IMR-90 (cell line): ENCODE results near the gene NDUFV2. TPM values are rescaled to one million over a fixed set of nuclear protein-coding genes. Genes with fewer than 3 reads are reported as not detected.
A peak's percentile ranks its signal among the peaks of the same experiment; 100 is the strongest.

ENCODE experiments used
- ATAC-seq: fragments of 200-7000 bp; cut with Tn5 transposase; 2 replicates; pipeline ENCODE4 v1.9.1; 2020; ENCODE audit warnings: low read depth, mild to moderate bottlenecking, moderate library complexity
- BruUV-seq: library from RNA; stranded (reverse); fragments of 400-500 nt; replicated peaks from 2 replicates; lab custom pipeline; 2021; lab: Mats Ljungman, UMichigan
- CTCF ChIA-PET: fragments of 300-600 bp; formaldehyde crosslinking; extraction: SDS; loops from one replicate; lab custom pipeline; 2021; ENCODE audit warnings: antibody characterized with exemption; lab: Yijun Ruan, JAX
- POLR2A ChIA-PET: fragments of 300-600 bp; sonication (Branson Sonifier 250); formaldehyde crosslinking; loops from one replicate; lab custom pipeline; 2022; ENCODE audit warnings: antibody characterized with exemption; ENCODE audit not compliant: unreplicated experiment; lab: Charles Lee
- DNase-seq: peaks from one replicate; pipeline ENCODE4 v3.0.0; 2013
- H2AFZ ChIP-seq: replicated peaks from 2 replicates; pipeline ENCODE3; 2013; ENCODE audit warnings: low read length, mild to moderate bottlenecking; ENCODE audit not compliant: poor library complexity
- H2AK5ac ChIP-seq: 2 replicates; pipeline ENCODE4 v1.6.1; 2013; ENCODE audit warnings: low read depth, low read length, inconsistent platforms
- H2AK9ac ChIP-seq: replicated peaks from 2 replicates; pipeline ENCODE3; 2013; ENCODE audit warnings: mild to moderate bottlenecking, low read depth, low read length, moderate library complexity; ENCODE audit not compliant: poor library complexity
- H2BK120ac ChIP-seq: 2 replicates; pipeline ENCODE4 v1.6.1; 2013; ENCODE audit warnings: low read depth, low read length, inconsistent platforms
- H2BK15ac ChIP-seq: 3 replicates; pipeline ENCODE4 v1.6.1; 2013; ENCODE audit warnings: low read depth, low read length, inconsistent platforms
- H2BK20ac ChIP-seq: 2 replicates; pipeline ENCODE4 v1.6.1; 2013; ENCODE audit warnings: low read depth, mild to moderate bottlenecking, inconsistent platforms, low read length, moderate library complexity
- H2BK5ac ChIP-seq: 2 replicates; pipeline ENCODE4 v1.6.1; 2013; ENCODE audit warnings: mild to moderate bottlenecking, low read depth, low read length, inconsistent platforms; ENCODE audit not compliant: poor library complexity, severe bottlenecking
- H3K14ac ChIP-seq: replicated peaks from 2 replicates; pipeline ENCODE4 v1.6.1; 2013; ENCODE audit warnings: low read depth, low read length, inconsistent platforms
- H3K18ac ChIP-seq: 2 replicates; pipeline ENCODE4 v1.6.1; 2013; ENCODE audit warnings: low read depth, low read length, control low read depth
- H3K23ac ChIP-seq: 2 replicates; pipeline ENCODE4 v1.6.1; 2013; ENCODE audit warnings: low read depth, low read length, inconsistent platforms
- H3K27ac ChIP-seq: 2 replicates; pipeline ENCODE4 v1.5.1; 2013; ENCODE audit warnings: mild to moderate bottlenecking, control low read depth, low read length; ENCODE audit not compliant: insufficient read depth
- H3K27me3 ChIP-seq: 2 replicates; pipeline ENCODE4 v1.6.1; 2013; ENCODE audit warnings: low read length; ENCODE audit not compliant: control insufficient read depth, insufficient read depth
- H3K36me3 ChIP-seq: 2 replicates; pipeline ENCODE4 v1.6.1; 2013; ENCODE audit warnings: low read length, mixed read lengths; ENCODE audit not compliant: control insufficient read depth, insufficient read depth
- H3K4ac ChIP-seq: 2 replicates; pipeline ENCODE4 v1.6.1; 2013; ENCODE audit warnings: low read depth, low read length, inconsistent platforms
- H3K4me1 ChIP-seq: 2 replicates; pipeline ENCODE4 v1.6.1; 2013; ENCODE audit warnings: low read length, mixed read lengths; ENCODE audit not compliant: control insufficient read depth, insufficient read depth
- H3K4me2 ChIP-seq: 2 replicates; pipeline ENCODE4 v1.6.1; 2013; ENCODE audit warnings: low read depth, mild to moderate bottlenecking, control low read depth, low read length, moderate library complexity
- H3K4me3 ChIP-seq: 2 replicates; pipeline ENCODE4 v1.5.1; 2013; ENCODE audit warnings: low read depth, mild to moderate bottlenecking, control low read depth, low read length, moderate library complexity; ENCODE audit not compliant: insufficient read depth
- H3K56ac ChIP-seq: 2 replicates; pipeline ENCODE4 v1.6.1; 2013; ENCODE audit warnings: low read length, inconsistent platforms; ENCODE audit not compliant: insufficient read depth; ENCODE audit errors: extremely low read depth
- H3K79me1 ChIP-seq, 2 experiments: 2 replicates each; pipeline ENCODE4 v1.6.1; 2013; ENCODE audit warnings: low read length in 2 of 2, inconsistent platforms in 1 of 2, low read depth in 1 of 2
- H3K9ac ChIP-seq: 2 replicates; pipeline ENCODE4 v1.6.1; 2013; ENCODE audit warnings: low read depth, low read length, control low read depth
- H3K9me1 ChIP-seq: 2 replicates; pipeline ENCODE4 v1.6.1; 2013; ENCODE audit warnings: low read length, inconsistent platforms; ENCODE audit not compliant: insufficient read depth
- H3K9me3 ChIP-seq: 2 replicates; pipeline ENCODE4 v1.6.1; 2013; ENCODE audit warnings: low read length; ENCODE audit not compliant: control insufficient read depth, insufficient read depth
- H4K20me1 ChIP-seq: 2 replicates; pipeline ENCODE4 v1.6.1; 2013; ENCODE audit warnings: low read length, inconsistent platforms; ENCODE audit not compliant: insufficient read depth
- H4K5ac ChIP-seq: 2 replicates; pipeline ENCODE4 v1.6.1; 2013; ENCODE audit warnings: mild to moderate bottlenecking, low read depth, low read length, control low read depth
- H4K8ac ChIP-seq, 2 experiments: 2 replicates each; pipeline ENCODE4 v1.6.1; 2013; ENCODE audit warnings: low read depth in 2 of 2, low read length in 2 of 2, control low read depth in 1 of 2, inconsistent platforms in 1 of 2
- H4K91ac ChIP-seq: 2 replicates; pipeline ENCODE4 v1.6.1; 2013; ENCODE audit warnings: low read depth, low read length, inconsistent platforms; ENCODE audit not compliant: insufficient read depth
- BHLHE40 ChIP-seq: fragments of 150-350 bp; IDR thresholded peaks from 2 replicates; pipeline ENCODE4 v1.6.1; 2016; ENCODE audit warnings: mild to moderate bottlenecking, low read depth, low read length
- CEBPB ChIP-seq: IDR thresholded peaks from 2 replicates; pipeline ENCODE4 v1.6.1; 2012; ENCODE audit warnings: low read depth, low read length, improper control_type of control experiment
- CHD1 ChIP-seq: IDR thresholded peaks from 2 replicates; pipeline ENCODE4 v1.6.1; 2012; ENCODE audit warnings: low read depth, low read length, improper control_type of control experiment
- CTCF ChIP-seq: conservative IDR thresholded peaks from 2 replicates; pipeline ENCODE4 v1.5.1; 2012; ENCODE audit warnings: mild to moderate bottlenecking, low read depth, low read length, improper control_type of control experiment
- FOS ChIP-seq: fragments of 150-350 bp; IDR thresholded peaks from 2 replicates; pipeline ENCODE4 v1.6.1; 2016; ENCODE audit warnings: low read depth, low read length
- MAFK ChIP-seq: IDR thresholded peaks from 2 replicates; pipeline ENCODE4 v1.6.1; 2012; ENCODE audit warnings: low read depth, low read length, improper control_type of control experiment
- MAZ ChIP-seq: IDR thresholded peaks from 2 replicates; pipeline ENCODE4 v1.6.1; 2012; ENCODE audit warnings: low read depth, mild to moderate bottlenecking, low read length, improper control_type of control experiment, moderate library complexity, borderline replicate concordance
- NFE2L2 ChIP-seq: fragments of 150-350 bp; IDR thresholded peaks from 2 replicates; pipeline ENCODE4 v1.6.1; 2016; ENCODE audit warnings: low read depth, mild to moderate bottlenecking, low read length
- RCOR1 ChIP-seq: IDR thresholded peaks from 2 replicates; pipeline ENCODE4 v1.6.1; 2012; ENCODE audit warnings: mild to moderate bottlenecking, low read length, improper control_type of control experiment; ENCODE audit not compliant: insufficient replicate concordance
- RFX5 ChIP-seq: IDR thresholded peaks from 2 replicates; pipeline ENCODE4 v1.8.0; 2012; ENCODE audit warnings: low read depth, mild to moderate bottlenecking, low read length, moderate library complexity
- USF2 ChIP-seq: fragments of 150-350 bp; IDR thresholded peaks from 2 replicates; pipeline ENCODE4 v1.6.1; 2017; ENCODE audit warnings: mild to moderate bottlenecking, antibody characterized with exemption, low read length, low read depth
- WGBS, 2 experiments: methylation state at CpG; one replicate each; pipeline versions ENCODE4 v1.1.5 to v1.1.7; 2013; ENCODE audit warnings: missing lambda C conversion rate in 2 of 2; ENCODE audit not compliant: insufficient read length in 1 of 2; ENCODE audit errors: extremely low coverage in 2 of 2; 5-methylcytosine and 5-hydroxymethylcytosine counted together
- dilution Hi-C: fragments of 300-500 bp; cut with HindIII; formaldehyde crosslinking; loops from one replicate; pipeline ENCODE4 v1.14.3; 2018; ENCODE audit warnings: low sequenced_read_pairs; ENCODE audit not compliant: unreplicated experiment
- in situ Hi-C: fragments of 300-500 bp; cut with MboI; formaldehyde crosslinking; loops from 3 replicates; pipeline ENCODE4 v1.14.3; 2019; ENCODE audit warnings: low sequenced_read_pairs, inconsistent platforms, mixed read lengths
- intact Hi-C: fragments of 100-400 bp; cut with micrococcal nuclease; formaldehyde crosslinking; loops from 2 replicates; pipeline ENCODE4 v1.10.0; 2022
- polyA plus RNA-seq, 3 experiments: library from polyadenylated mRNA; depleted of rRNA; stranded (reverse); fragments of >200 nt; gene quantifications; 2 replicates each; pipeline ENCODE4 v1.2.3, GENCODE V29; 2012; ENCODE audit warnings: low replicate concordance in 1 of 3
- total RNA-seq: library from RNA; depleted of rRNA; stranded (reverse); fragments of >200 nt; gene quantifications from 2 replicates; pipeline ENCODE4 v1.2.3, GENCODE V29; 2012

NDUFV2 gene
- total and polyA plus RNA-seq, 2 of the 4 experiments (the other 2 are of a cell fraction): 106 to 126 TPM

- Histone ChIP-seq H3K27me3 (no peaks in the 10 kb centered on the region), H3K79me1 (0 out of 4 replicates have a peak, but pooled peaks cover 0 to 6% of the 10 kb centered on the region in 2 experiments), H4K20me1 (no peaks in the 10 kb centered on the region), H2BK120ac (peak overlapping the region; percentile 91), H4K91ac (peak overlapping the region; percentile 91), H2AK9ac (no peak overlapping the region), H3K4me2 (peak overlapping the region; percentile 93), H3K9me3 (no peaks in the 10 kb centered on the region), H2AK5ac (peak overlapping the region; percentile 94), H2BK20ac (peak overlapping the region; percentile 94), H3K23ac (peak overlapping the region; percentile 89; the same call in 1 of the 2 replicates), H3K36me3 (no peaks in the 10 kb centered on the region), H2BK5ac (peak overlapping the region; percentile 95), H3K56ac (peak overlapping the region; percentile 80), H3K18ac (peak overlapping the region; percentile 97), H2BK15ac (peak overlapping the region; percentile 96), H4K8ac (peak overlapping the region; percentile 71 to 91), H3K27ac (peak overlapping the region; percentile 84), H3K4me3 (no peak overlapping the region), H2AFZ (peak overlapping the region; percentile 64), H3K4me1 (peaks cover 13% of the 10 kb centered on the region), H3K9ac (peak overlapping the region; percentile 47; the same call in 1 of the 2 replicates), H3K4ac (peak overlapping the region; percentile 91), H3K9me1 (peaks cover 18% of the 10 kb centered on the region), H4K5ac (peak overlapping the region; percentile 95), H3K14ac (peak overlapping the region; percentile 82)
- in situ Hi-C loops (no loop called here), dilution Hi-C loops (no loop called here), intact Hi-C loops (loop anchor here (1.0 kb wide), 1 partner anchor 8 kb away; the partner anchor contains the start of gene NDUFV2)
- DNase-seq (peak; percentile 94), ATAC-seq (peak; percentile 90)
- no peak for TF ChIP-seq MAFK
- 0 out of 2 replicates have a peak, but pooled peaks have one; percentile 5 for TF ChIP-seq BHLHE40
- TF ChIP-seq CEBPB: peak; percentile 62; the same call in 1 of the 2 replicates
- no peak for TF ChIP-seq NFE2L2
- TF ChIP-seq MAZ: no peak
- peak; percentile 64; the same call in 1 of the 2 replicates for TF ChIP-seq FOS
- no peak for TF ChIP-seq CHD1
- TF ChIP-seq RFX5: no peak
- TF ChIP-seq RCOR1: peak; percentile 10
- no peak for TF ChIP-seq CTCF
- TF ChIP-seq USF2: no peak
- no CpG with 5 or more reads among the region's 7 CpGs for WGBS, 2 experiments
- POLR2A ChIA-PET: no interaction called here
- no TSS peak for BruUV-seq
- CTCF ChIA-PET: interaction anchor here (0.7 kb wide), 1 partner anchor 20 kb away, joined by 4 read pairs; no protein-coding TSS in a partner anchor
These were observed 7.9 kb upstream of the NDUFV2 start for GRCh38 chr18:9094307-9095226.
